ENCODE results near the gene ANXA6.

ANXA6 gene

GRCh38 chr5:151060742-151061141 is 96.8 kb downstream of the ANXA6 start:
- no peaks in the 10 kb centered on the region for H3K27me3 ChIP-seq (ENCODE audit: insufficient read depth, low read length)
- H3K36me3 ChIP-seq (ENCODE audit: insufficient read depth, low read length): peaks cover 17% of the 10 kb centered on the region
- no peak overlapping the region for H3K4me3 ChIP-seq (ENCODE audit: low read length)
- no peak overlapping the region for H2AFZ ChIP-seq (ENCODE audit: low read depth, low read length)
- no peaks in the 10 kb centered on the region for H3K9me3 ChIP-seq (ENCODE audit: low read length)
- no peaks in the 10 kb centered on the region for H3K4me1 ChIP-seq (ENCODE audit: insufficient read depth, low read length)

GRCh38 chr5:151058891-151059489 is 98.6 kb downstream of the ANXA6 start:
- Histone ChIP-seq H3K4me3 (ENCODE audit: low read length) (no peak overlapping the region), H3K4me1 (ENCODE audit: insufficient read depth, low read length) (no peaks in the 10 kb centered on the region), H3K9me3 (ENCODE audit: low read length) (no peaks in the 10 kb centered on the region), H2AFZ (ENCODE audit: low read depth, low read length) (no peak overlapping the region), H3K27me3 (ENCODE audit: insufficient read depth, low read length) (no peaks in the 10 kb centered on the region), H3K36me3 (ENCODE audit: insufficient read depth, low read length) (peaks cover 22% of the 10 kb centered on the region)

GRCh38 chr5:151058301-151058700 is 99.3 kb downstream of the ANXA6 start:
- H3K9me3 ChIP-seq (ENCODE audit: low read length): no peaks in the 10 kb centered on the region
- peaks cover 22% of the 10 kb centered on the region for H3K36me3 ChIP-seq (ENCODE audit: insufficient read depth, low read length)
- no peak overlapping the region for H3K4me3 ChIP-seq (ENCODE audit: low read length)
- H3K27me3 ChIP-seq (ENCODE audit: insufficient read depth, low read length): no peaks in the 10 kb centered on the region
- H2AFZ ChIP-seq (ENCODE audit: low read depth, low read length): no peak overlapping the region
- H3K4me1 ChIP-seq (ENCODE audit: insufficient read depth, low read length): no peaks in the 10 kb centered on the region

GRCh38 chr5:151056379-151057325 is 100.9 kb downstream of the ANXA6 start:
- H3K9me3 ChIP-seq (ENCODE audit: low read length): no peaks in the 10 kb centered on the region
- H3K4me1 ChIP-seq (ENCODE audit: insufficient read depth, low read length): no peaks in the 10 kb centered on the region
- H3K36me3 ChIP-seq (ENCODE audit: insufficient read depth, low read length): peaks cover 16% of the 10 kb centered on the region
- no peak overlapping the region for H3K4me3 ChIP-seq (ENCODE audit: low read length)
- no peak overlapping the region for H2AFZ ChIP-seq (ENCODE audit: low read depth, low read length)
- no peaks in the 10 kb centered on the region for H3K27me3 ChIP-seq (ENCODE audit: insufficient read depth, low read length)

GRCh38 chr5:151055336-151055735 is 102.2 kb downstream of the ANXA6 start:
- Histone ChIP-seq H2AFZ (ENCODE audit: low read depth, low read length) (no peak overlapping the region), H3K36me3 (ENCODE audit: insufficient read depth, low read length) (peaks cover 15% of the 10 kb centered on the region), H3K27me3 (ENCODE audit: insufficient read depth, low read length) (no peaks in the 10 kb centered on the region), H3K4me1 (ENCODE audit: insufficient read depth, low read length) (no peaks in the 10 kb centered on the region), H3K9me3 (ENCODE audit: low read length) (no peaks in the 10 kb centered on the region), H3K4me3 (ENCODE audit: low read length) (no peak overlapping the region)

GRCh38 chr5:151054709-151055108 is 102.9 kb downstream of the ANXA6 start:
- Histone ChIP-seq H3K4me1 (ENCODE audit: insufficient read depth, low read length) (no peaks in the 10 kb centered on the region), H3K36me3 (ENCODE audit: insufficient read depth, low read length) (peaks cover 11% of the 10 kb centered on the region), H3K9me3 (ENCODE audit: low read length) (no peaks in the 10 kb centered on the region), H3K27me3 (ENCODE audit: insufficient read depth, low read length) (no peaks in the 10 kb centered on the region), H3K4me3 (ENCODE audit: low read length) (no peak overlapping the region), H2AFZ (ENCODE audit: low read depth, low read length) (no peak overlapping the region)

GRCh38 chr5:151053796-151054462 is 103.7 kb downstream of the ANXA6 start:
- H3K36me3 ChIP-seq (ENCODE audit: insufficient read depth, low read length): peaks cover 13% of the 10 kb centered on the region
- H3K27me3 ChIP-seq (ENCODE audit: insufficient read depth, low read length): no peaks in the 10 kb centered on the region

GRCh38 chr5:151052836-151053235 is 104.7 kb downstream of the ANXA6 start:
- Histone ChIP-seq H3K36me3 (ENCODE audit: insufficient read depth, low read length) (peaks cover 16% of the 10 kb centered on the region), H3K4me1 (ENCODE audit: insufficient read depth, low read length) (no peaks in the 10 kb centered on the region), H3K9me3 (ENCODE audit: low read length) (no peaks in the 10 kb centered on the region), H3K27me3 (ENCODE audit: insufficient read depth, low read length) (no peaks in the 10 kb centered on the region), H3K4me3 (ENCODE audit: low read length) (no peak overlapping the region), H2AFZ (ENCODE audit: low read depth, low read length) (no peak overlapping the region)

More at GRCh38 chr5:151053796-151054462, 103.7 kb downstream of the ANXA6 start:
- Histone ChIP-seq H3K9me3 (ENCODE audit: low read length) (no peaks in the 10 kb centered on the region), H3K4me3 (ENCODE audit: low read length) (no peak overlapping the region), H3K4me1 (ENCODE audit: insufficient read depth, low read length) (no peaks in the 10 kb centered on the region), H2AFZ (ENCODE audit: low read depth, low read length) (no peak overlapping the region)

GRCh38 chr5:151051931-151052608 is 105.5 kb downstream of the ANXA6 start:
- no peak overlapping the region for H2AFZ ChIP-seq (ENCODE audit: low read depth, low read length)
- H3K4me3 ChIP-seq (ENCODE audit: low read length): no peak overlapping the region
- no peaks in the 10 kb centered on the region for H3K9me3 ChIP-seq (ENCODE audit: low read length)
- H3K4me1 ChIP-seq (ENCODE audit: insufficient read depth, low read length): no peaks in the 10 kb centered on the region
- H3K27me3 ChIP-seq (ENCODE audit: insufficient read depth, low read length): no peaks in the 10 kb centered on the region
- H3K36me3 ChIP-seq (ENCODE audit: insufficient read depth, low read length): peaks cover 21% of the 10 kb centered on the region

- Histone ChIP-seq H2AFZ (ENCODE audit: low read depth, low read length) (no peak overlapping the region), H3K36me3 (ENCODE audit: insufficient read depth, low read length) (peaks cover 23% of the 10 kb centered on the region)
These were observed 106.3 kb downstream of the ANXA6 start for GRCh38 chr5:151051066-151051930.

More at GRCh38 chr5:151051066-151051930, 106.3 kb downstream of the ANXA6 start:
- no peaks in the 10 kb centered on the region for H3K4me1 ChIP-seq (ENCODE audit: insufficient read depth, low read length)
- no peaks in the 10 kb centered on the region for H3K27me3 ChIP-seq (ENCODE audit: insufficient read depth, low read length)
- no peak overlapping the region for H3K4me3 ChIP-seq (ENCODE audit: low read length)
- no peaks in the 10 kb centered on the region for H3K9me3 ChIP-seq (ENCODE audit: low read length)
